ENCODE results near the gene JAK1. TPM values are rescaled to one million over a fixed set of nuclear protein-coding genes. Genes with fewer than 3 reads are reported as not detected.
"Not testable (repeated sequence)": the region's sequence is repeated elsewhere in the genome, so short reads cannot be mapped to it uniquely, and the experiment has no call there.

Gene JAK1
- total RNA-seq, 1 donor from 2014 or later: 110 TPM

DNA sequence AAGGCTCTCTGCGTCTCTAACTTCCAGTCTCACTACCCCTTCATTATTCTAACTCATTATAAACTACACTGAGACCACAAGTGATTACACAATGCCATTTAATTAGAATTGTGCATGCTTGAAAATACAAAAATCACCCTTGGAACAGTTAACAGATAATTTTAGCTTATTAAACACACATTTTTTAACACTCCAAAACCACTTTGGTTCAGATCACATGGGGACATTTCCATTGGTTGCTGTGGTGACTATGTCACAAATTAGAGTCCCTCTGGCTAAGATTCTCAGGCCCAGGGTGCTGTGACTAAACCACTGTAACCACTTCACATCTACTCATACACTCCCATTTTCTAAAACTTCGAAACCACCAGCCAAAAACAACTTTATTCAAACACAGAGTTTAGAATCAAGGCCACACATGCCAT is 43.0 kb downstream of the JAK1 start:
- no peak for DNase-seq (ENCODE audit: low read depth)
- no peak for TF ChIP-seq CTCF (conservative IDR thresholded peaks at IDR 0.05; ENCODE audit: low read depth, low read length)
- H3K4me3 ChIP-seq (ENCODE audit: low read depth, low read length): no peak overlapping the region

DNA sequence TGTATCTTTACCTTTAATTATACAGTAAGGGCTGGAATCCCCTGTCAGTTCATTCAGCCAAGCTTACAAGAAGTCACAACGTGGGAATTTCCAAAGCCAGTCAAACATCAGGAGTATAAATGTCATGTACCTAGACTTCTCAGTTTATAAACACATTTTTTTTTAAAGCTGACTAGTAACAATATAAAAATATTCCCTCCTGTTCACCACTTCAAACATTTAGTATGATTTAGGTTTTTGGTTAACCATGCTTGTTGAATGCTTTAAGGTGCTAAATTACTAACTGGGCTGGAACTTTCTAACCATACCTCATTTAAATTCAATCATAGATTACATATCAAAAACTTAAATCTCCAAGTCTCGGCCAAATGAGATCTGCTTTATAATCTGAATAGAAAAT is 44.0 kb downstream of the JAK1 start:
- no peak for TF ChIP-seq CTCF (conservative IDR thresholded peaks at IDR 0.05; ENCODE audit: low read depth, low read length)
- no peak for DNase-seq (ENCODE audit: low read depth)

DNA sequence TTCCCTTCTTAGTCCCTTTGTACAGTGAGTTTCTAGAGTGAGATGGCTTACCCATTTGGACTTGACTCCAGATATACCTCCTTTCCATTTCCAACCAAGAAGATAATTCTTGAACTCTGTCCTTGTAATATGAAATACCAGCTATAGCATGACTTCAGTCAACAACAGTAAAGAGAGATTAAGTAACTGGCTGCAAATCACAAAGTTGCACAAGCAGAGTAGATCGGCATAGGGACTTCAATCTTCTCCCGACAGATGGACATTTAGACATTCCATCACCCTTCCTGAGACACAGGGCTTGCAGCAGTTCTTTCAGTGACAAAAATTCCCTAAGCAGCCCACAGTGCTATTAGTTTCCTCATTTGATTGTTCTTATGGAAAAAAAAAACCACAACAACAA is 44.6 kb downstream of the JAK1 start:
- DNase-seq (ENCODE audit: low read depth): no peak
- TF ChIP-seq CTCF (conservative IDR thresholded peaks at IDR 0.05; ENCODE audit: low read depth, low read length): no peak
- no peak overlapping the region for H3K4me3 ChIP-seq (ENCODE audit: low read depth, low read length)

More for the DNA sequence above, 44.0 kb downstream of the JAK1 start:
- H3K4me3 ChIP-seq (ENCODE audit: low read depth, low read length): no peak overlapping the region

GRCh38 chr1:64920941-64921589 is 45.3 kb downstream of the JAK1 start:
- no peak for TF ChIP-seq CTCF (conservative IDR thresholded peaks at IDR 0.05; ENCODE audit: low read depth, low read length)
- no peak for DNase-seq (ENCODE audit: low read depth)
- no peak overlapping the region for H3K4me3 ChIP-seq (ENCODE audit: low read depth, low read length)

DNA sequence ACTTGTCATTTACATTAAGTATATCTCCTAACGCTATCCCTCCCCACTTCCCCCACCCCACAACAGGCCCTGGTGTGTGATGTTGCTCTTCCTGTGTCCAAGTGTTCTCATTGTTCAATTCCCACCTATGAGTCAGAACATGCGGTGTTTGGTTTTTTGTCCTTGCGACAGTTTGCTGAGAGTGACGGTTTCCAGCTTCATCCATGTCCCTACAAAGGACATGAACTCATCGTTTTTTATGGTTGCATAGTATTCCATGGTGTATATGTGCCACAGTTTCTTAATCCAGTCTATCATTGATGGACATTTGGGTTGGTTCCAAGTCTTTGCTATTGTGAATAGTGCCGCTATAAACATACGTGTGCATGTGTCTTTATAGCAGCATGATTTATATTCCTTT is 47.2 kb downstream of the JAK1 start:
- H3K4me3 ChIP-seq (ENCODE audit: low read depth, low read length); DNase-seq (ENCODE audit: low read depth): not testable (repeated sequence)

GRCh38 chr1:64917907-64918306 is 48.4 kb downstream of the JAK1 start:
- no peak overlapping the region for H3K4me3 ChIP-seq (ENCODE audit: low read depth, low read length)
- TF ChIP-seq CTCF (conservative IDR thresholded peaks at IDR 0.05; ENCODE audit: low read depth, low read length): no peak
- DNase-seq (ENCODE audit: low read depth): no peak

GRCh38 chr1:64917328-64917861 is 49.0 kb downstream of the JAK1 start:
- peak; percentile 97 for DNase-seq (ENCODE audit: low read depth)
- TF ChIP-seq CTCF (conservative IDR thresholded peaks at IDR 0.05; ENCODE audit: low read depth, low read length): no peak
- H3K4me3 ChIP-seq (ENCODE audit: low read depth, low read length): no peak overlapping the region

Measured in epithelial cell of proximal tubule (primary cell).